ENCODE results near the gene TAF1D.
A peak's percentile ranks its signal among the peaks of the same experiment; 100 is the strongest.

Gene TAF1D

DNA sequence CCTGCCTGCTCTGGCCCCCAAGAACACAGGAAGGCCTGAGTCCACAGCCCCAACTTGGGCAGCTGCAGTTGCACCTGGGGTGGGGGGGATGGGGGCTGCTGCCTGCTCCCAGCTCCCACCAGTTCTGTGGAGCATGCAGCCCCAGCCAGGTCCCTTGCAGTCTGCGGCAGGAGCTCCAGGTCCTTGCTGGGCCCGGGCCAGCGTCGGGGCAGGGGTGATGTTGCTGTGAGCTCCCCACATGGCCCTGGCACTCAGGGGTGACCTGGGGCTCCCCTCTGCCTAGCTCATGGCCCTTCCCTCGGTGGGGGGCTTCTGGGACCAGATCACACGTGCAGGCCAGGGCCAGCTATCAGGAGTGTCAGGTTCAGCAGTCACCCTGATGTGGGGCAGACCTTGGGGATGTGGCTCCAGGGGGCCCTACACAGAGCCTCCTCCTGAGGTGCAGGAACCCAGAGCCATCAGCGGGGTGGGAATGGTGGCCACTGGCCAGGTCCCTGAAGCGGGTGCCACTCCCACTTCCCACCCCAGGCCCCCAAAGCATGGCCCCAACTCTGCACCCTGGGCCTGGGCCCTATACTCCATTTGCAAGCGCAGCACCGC, 32.4 kb upstream of the TAF1D start:
- no peaks in the 10 kb centered on the region for H3K27me3 ChIP-seq (ENCODE audit: insufficient read depth, low read length)
- peak overlapping the region; percentile 25 for H4K12ac ChIP-seq (ENCODE audit: low read depth, low read length)
- no peak overlapping the region for H3K4me3 ChIP-seq (ENCODE audit: low read depth, low read length)
- H4K8ac ChIP-seq (ENCODE audit: low read depth, low read length), result no peak overlapping the region
- H3K4ac ChIP-seq (ENCODE audit: low read depth, low read length), result no peak overlapping the region
- H3K4me1 ChIP-seq (ENCODE audit: control insufficient read depth in 1 of 2, insufficient read depth in 2 of 2, low read length in 2 of 2), result no peaks in the 10 kb centered on the region
- no peaks in the 10 kb centered on the region for H3K9me3 ChIP-seq (ENCODE audit: insufficient read depth, low read depth, low read length)
- H2BK120ac ChIP-seq (ENCODE audit: insufficient read depth, low read length, poor library complexity), result no peak overlapping the region
- no peak for DNase-seq
- no peak overlapping the region for H4K91ac ChIP-seq (ENCODE audit: low read depth, low read length)
- H3K9ac ChIP-seq (ENCODE audit: low read length), result no peak overlapping the region
- no peak overlapping the region for H2AFZ ChIP-seq (ENCODE audit: insufficient read depth, low read length, poor library complexity)
- H2BK5ac ChIP-seq (ENCODE audit: low read depth, low read length, poor library complexity), result no peak overlapping the region
- H3K36me3 ChIP-seq (ENCODE audit: control insufficient read depth in 1 of 2, insufficient read depth in 2 of 2, low read length in 2 of 2), result no peaks in the 10 kb centered on the region
- no peak overlapping the region for H2AK5ac ChIP-seq (ENCODE audit: low read length)
- H3K14ac ChIP-seq (ENCODE audit: low read length), result no peak overlapping the region
- no peaks in the 10 kb centered on the region for H3K79me1 ChIP-seq (ENCODE audit: low read length)
- no peak overlapping the region for H3K23ac ChIP-seq (ENCODE audit: low read length)
- WGBS (ENCODE audit: extremely low coverage, insufficient coverage, insufficient read length), result no CpG with 5 or more reads among the region's 10 CpGs
- H3K27ac ChIP-seq (ENCODE audit: low read depth, low read length), result no peak overlapping the region
- H2BK12ac ChIP-seq (ENCODE audit: low read length), result no peak overlapping the region
- no peak overlapping the region for H3K4me2 ChIP-seq (ENCODE audit: low read length)
- no peak overlapping the region for H3K18ac ChIP-seq (ENCODE audit: low read length)
- H3K79me2 ChIP-seq (ENCODE audit: control insufficient read depth, insufficient read depth, low read length, poor library complexity), result no peaks in the 10 kb centered on the region

DNA sequence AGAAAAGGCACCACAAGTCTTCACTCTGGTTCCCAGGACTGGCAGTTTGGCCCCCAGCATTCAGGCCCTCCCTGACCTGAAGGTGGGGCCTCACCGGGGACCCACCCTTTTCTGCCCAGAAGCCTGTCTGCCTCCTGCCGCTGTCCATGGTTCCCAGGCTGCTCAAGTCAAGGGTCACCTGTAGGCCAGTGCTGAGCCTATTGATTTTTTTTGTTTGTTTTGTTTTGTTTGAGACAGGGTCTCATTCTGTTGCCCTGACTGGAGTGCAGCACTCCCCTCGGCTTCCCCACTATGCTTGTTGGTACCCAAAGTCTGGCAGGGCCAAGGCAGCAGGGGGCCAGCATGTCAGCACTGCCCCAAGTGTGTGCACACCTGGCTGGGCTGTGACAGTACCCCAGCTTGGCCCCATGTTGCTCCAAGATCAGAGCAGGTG, 31.8 kb upstream of the TAF1D start:
- Histone ChIP-seq H4K91ac (ENCODE audit: low read depth, low read length) (no peak overlapping the region), H4K8ac (ENCODE audit: low read depth, low read length) (no peak overlapping the region), H3K4me1 (ENCODE audit: control insufficient read depth in 1 of 2, insufficient read depth in 2 of 2, low read length in 2 of 2) (no peaks in the 10 kb centered on the region), H3K27ac (ENCODE audit: low read depth, low read length) (no peak overlapping the region), H3K4ac (ENCODE audit: low read depth, low read length) (no peak overlapping the region), H2AFZ (ENCODE audit: insufficient read depth, low read length, poor library complexity) (no peak overlapping the region), H3K79me1 (ENCODE audit: low read length) (no peaks in the 10 kb centered on the region), H3K79me2 (ENCODE audit: control insufficient read depth, insufficient read depth, low read length, poor library complexity) (no peaks in the 10 kb centered on the region), H3K4me2 (ENCODE audit: low read length) (no peak overlapping the region), H3K27me3 (ENCODE audit: insufficient read depth, low read length) (no peaks in the 10 kb centered on the region), H3K23ac (ENCODE audit: low read length) (no peak overlapping the region), H3K9me3 (ENCODE audit: insufficient read depth, low read depth, low read length) (no peaks in the 10 kb centered on the region), H3K14ac (ENCODE audit: low read length) (no peak overlapping the region), H3K4me3 (ENCODE audit: low read depth, low read length) (no peak overlapping the region), H2BK5ac (ENCODE audit: low read depth, low read length, poor library complexity) (no peak overlapping the region), H3K18ac (ENCODE audit: low read length) (no peak overlapping the region), H2BK12ac (ENCODE audit: low read length) (no peak overlapping the region), H4K12ac (ENCODE audit: low read depth, low read length) (no peak overlapping the region), H3K9ac (ENCODE audit: low read length) (no peak overlapping the region), H3K36me3 (ENCODE audit: control insufficient read depth in 1 of 2, insufficient read depth in 2 of 2, low read length in 2 of 2) (no peaks in the 10 kb centered on the region), H2BK120ac (ENCODE audit: insufficient read depth, low read length, poor library complexity) (no peak overlapping the region), H2AK5ac (ENCODE audit: low read length) (no peak overlapping the region)
- no peak for DNase-seq
- no CpG with 5 or more reads among the region's 3 CpGs for WGBS (ENCODE audit: extremely low coverage, insufficient coverage, insufficient read length)

DNA sequence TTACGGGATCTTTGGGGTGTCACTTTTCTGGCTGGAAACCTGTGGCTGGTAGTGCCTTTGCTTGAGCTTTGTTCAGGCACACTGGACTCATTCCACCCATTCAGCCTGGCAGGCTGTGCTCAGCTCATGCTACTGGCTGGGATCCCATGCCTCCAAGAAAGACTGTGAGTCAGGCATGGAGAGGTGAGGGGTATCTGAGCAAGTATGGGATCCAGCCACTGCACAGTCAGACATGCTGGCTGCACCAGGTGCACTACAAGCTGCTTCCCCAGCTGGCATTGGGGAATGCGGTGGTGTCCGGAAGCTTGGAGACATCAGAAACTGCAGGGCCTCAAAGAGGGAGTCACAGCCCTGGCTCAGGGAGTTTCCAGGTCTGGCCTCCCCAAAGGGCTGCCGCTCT, 30.8 kb upstream of the TAF1D start:
- H3K27ac ChIP-seq (ENCODE audit: low read depth, low read length), result no peak overlapping the region
- H2BK12ac ChIP-seq (ENCODE audit: low read length), result no peak overlapping the region
- no peak overlapping the region for H3K9ac ChIP-seq (ENCODE audit: low read length)
- H4K91ac ChIP-seq (ENCODE audit: low read depth, low read length), result no peak overlapping the region
- no peak overlapping the region for H2AFZ ChIP-seq (ENCODE audit: insufficient read depth, low read length, poor library complexity)
- H3K79me2 ChIP-seq (ENCODE audit: control insufficient read depth, insufficient read depth, low read length, poor library complexity), result no peaks in the 10 kb centered on the region
- WGBS (ENCODE audit: extremely low coverage, insufficient coverage, insufficient read length), result no CpG with 5 or more reads among the region's 4 CpGs
- H4K12ac ChIP-seq (ENCODE audit: low read depth, low read length), result no peak overlapping the region
- no peak overlapping the region for H4K8ac ChIP-seq (ENCODE audit: low read depth, low read length)
- H2BK5ac ChIP-seq (ENCODE audit: low read depth, low read length, poor library complexity), result no peak overlapping the region
- no peaks in the 10 kb centered on the region for H3K4me1 ChIP-seq (ENCODE audit: control insufficient read depth in 1 of 2, insufficient read depth in 2 of 2, low read length in 2 of 2)
- peak; percentile 11 to 41 for DNase-seq
- no peak overlapping the region for H3K4me2 ChIP-seq (ENCODE audit: low read length)
- H3K27me3 ChIP-seq (ENCODE audit: insufficient read depth, low read length), result no peaks in the 10 kb centered on the region
- no peak overlapping the region for H3K14ac ChIP-seq (ENCODE audit: low read length)
- no peak overlapping the region for H3K18ac ChIP-seq (ENCODE audit: low read length)
- no peaks in the 10 kb centered on the region for H3K79me1 ChIP-seq (ENCODE audit: low read length)
- H3K36me3 ChIP-seq (ENCODE audit: control insufficient read depth in 1 of 2, insufficient read depth in 2 of 2, low read length in 2 of 2), result no peaks in the 10 kb centered on the region
- H2BK120ac ChIP-seq (ENCODE audit: insufficient read depth, low read length, poor library complexity), result no peak overlapping the region
- no peaks in the 10 kb centered on the region for H3K9me3 ChIP-seq (ENCODE audit: insufficient read depth, low read depth, low read length)
- no peak overlapping the region for H2AK5ac ChIP-seq (ENCODE audit: low read length)
- H3K23ac ChIP-seq (ENCODE audit: low read length), result no peak overlapping the region
- H3K4me3 ChIP-seq (ENCODE audit: low read depth, low read length), result no peak overlapping the region
- H3K4ac ChIP-seq (ENCODE audit: low read depth, low read length), result no peak overlapping the region

DNA sequence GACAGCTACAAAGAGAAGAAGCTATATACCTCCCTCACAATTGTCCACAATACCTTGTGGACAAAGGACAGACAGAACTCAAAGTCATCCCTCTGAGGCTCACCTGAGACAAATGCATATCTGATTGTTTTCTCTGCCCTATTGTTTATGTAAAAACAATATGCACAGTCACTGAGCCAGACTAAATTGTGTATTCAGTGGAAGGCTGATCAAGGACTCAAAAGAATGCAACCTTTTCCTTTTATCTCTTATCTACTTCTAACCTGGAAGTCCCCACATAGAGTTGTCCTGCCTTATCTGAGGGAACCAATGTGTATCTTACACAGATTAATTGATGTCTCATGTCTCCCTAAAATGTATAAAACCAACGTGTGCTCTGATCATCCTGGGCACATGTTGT, 28.9 kb upstream of the TAF1D start:
- WGBS (ENCODE audit: extremely low coverage, insufficient coverage, insufficient read length), result no CpG with 5 or more reads among the region's 1 CpG
- Histone ChIP-seq H2AK5ac (ENCODE audit: low read length) (no peak overlapping the region), H3K18ac (ENCODE audit: low read length) (no peak overlapping the region), H2BK5ac (ENCODE audit: low read depth, low read length, poor library complexity) (no peak overlapping the region), H3K4me1 (ENCODE audit: control insufficient read depth in 1 of 2, insufficient read depth in 2 of 2, low read length in 2 of 2) (peaks cover 0 to 2% of the 10 kb centered on the region in 2 experiments), H3K14ac (ENCODE audit: low read length) (no peak overlapping the region), H3K27me3 (ENCODE audit: insufficient read depth, low read length) (no peaks in the 10 kb centered on the region), H2BK12ac (ENCODE audit: low read length) (no peak overlapping the region), H4K8ac (ENCODE audit: low read depth, low read length) (no peak overlapping the region), H2BK120ac (ENCODE audit: insufficient read depth, low read length, poor library complexity) (no peak overlapping the region), H3K9ac (ENCODE audit: low read length) (no peak overlapping the region), H3K36me3 (ENCODE audit: control insufficient read depth in 1 of 2, insufficient read depth in 2 of 2, low read length in 2 of 2) (no peaks in the 10 kb centered on the region), H3K27ac (ENCODE audit: low read depth, low read length) (no peak overlapping the region), H3K23ac (ENCODE audit: low read length) (no peak overlapping the region), H4K12ac (ENCODE audit: low read depth, low read length) (no peak overlapping the region), H4K91ac (ENCODE audit: low read depth, low read length) (no peak overlapping the region), H3K79me1 (ENCODE audit: low read length) (no peaks in the 10 kb centered on the region), H3K4me3 (ENCODE audit: low read depth, low read length) (no peak overlapping the region), H3K4me2 (ENCODE audit: low read length) (no peak overlapping the region), H3K9me3 (ENCODE audit: insufficient read depth, low read depth, low read length) (no peaks in the 10 kb centered on the region), H3K4ac (ENCODE audit: low read depth, low read length) (no peak overlapping the region), H3K79me2 (ENCODE audit: control insufficient read depth, insufficient read depth, low read length, poor library complexity) (no peaks in the 10 kb centered on the region), H2AFZ (ENCODE audit: insufficient read depth, low read length, poor library complexity) (no peak overlapping the region)
- no peak for DNase-seq
